ENCODE measurements around the gene ARID1B. TPM values are rescaled to one million over a fixed set of nuclear protein-coding genes. Genes with fewer than 3 reads are reported as not detected.

ARID1B gene
- total and polyA plus RNA-seq, 10 of the 15 experiments (the other 5 are each of a cell fraction or from before 2014, with no cell fraction given): 24.7 to 133 (median 54.6) TPM

GRCh38 chr6:156943816-156944215 is 166.6 kb downstream of the ARID1B start:
- ChIA-PET RAD21 (ENCODE audit: unreplicated experiment) (interaction anchor here (3.1 kb wide), 1 partner anchor 78 kb away, joined by 14 read pairs; no protein-coding TSS in a partner anchor), CTCF (interaction anchor here (0.6 to 2.4 kb wide), 8 partner anchors 8 to 1561 kb away, joined by 3 to 11 read pairs (median 4); no protein-coding TSS in a partner anchor), SMC1A (ENCODE audit: uncharacterized antibody, unreplicated experiment) (interaction anchor here (0.7 to 4.9 kb wide), 8 partner anchors 10 to 223 kb away, joined by 3 to 30 read pairs (median 4); no protein-coding TSS in a partner anchor), POLR2A (interaction anchor here (0.6 to 1.7 kb wide), 4 partner anchors 9 to 707 kb away, joined by 3 to 4 read pairs (median 3); no protein-coding TSS in a partner anchor)
- no TSS peak for BruUV-seq (replicated peaks)
- no peak overlapping the region for H2AFZ ChIP-seq (ENCODE audit: control insufficient read depth, low read depth, low read length)
- intact Hi-C loops (cut with micrococcal nuclease; ENCODE audit: unreplicated experiment): no loop called here
- in situ Hi-C loops (cut with MboI): no loop called here
- no peak overlapping the region for H3K4me2 ChIP-seq (ENCODE audit: control insufficient read depth, insufficient read depth)
- H3K27ac ChIP-seq (ENCODE audit: control insufficient read depth, insufficient read depth): no peak overlapping the region
- H3K9ac ChIP-seq (ENCODE audit: control insufficient read depth, insufficient read depth, low read length): no peak overlapping the region
- WGBS (ENCODE audit: insufficient coverage, insufficient replicate concordance, low lambda C conversion rate, missing lambda C conversion rate): 97% methylated on average over 4 of the region's 4 CpGs
- H4K20me1 ChIP-seq (ENCODE audit: control insufficient read depth, insufficient read depth): peaks cover 8% of the 10 kb centered on the region; the same call in 1 of the 2 replicates
- TF ChIP-seq SKIL (IDR thresholded peaks at IDR 0.05; ENCODE audit: low read depth, poor library complexity, severe bottlenecking) (no peak), RUNX3 (IDR thresholded peaks at IDR 0.05; ENCODE audit: low read length) (no peak), HCFC1 (IDR thresholded peaks at IDR 0.05; ENCODE audit: low read length) (no peak), NR2C2 (IDR thresholded peaks at IDR 0.05; ENCODE audit: borderline replicate concordance, control insufficient read depth, insufficient read length, low read depth) (no peak), MXI1 (IDR thresholded peaks at IDR 0.05; ENCODE audit: low read depth, low read length) (no peak)
- no peak for ATAC-seq
- H3K36me3 ChIP-seq (ENCODE audit: control insufficient read depth in 2 of 2, insufficient read depth in 2 of 2, low read length in 1 of 2): no peaks in the 10 kb centered on the region; a peak in 1 of 4 replicates
- no peak overlapping the region for H3K4me3 ChIP-seq
- H3K4me1 ChIP-seq (ENCODE audit: control insufficient read depth, insufficient read depth, low read length): no peaks in the 10 kb centered on the region
- no peak for DNase-seq (ENCODE audit: low read depth, low spot score)
- no peaks in the 10 kb centered on the region for H3K27me3 ChIP-seq (replicated peaks in 1 of 2; ENCODE audit: control insufficient read depth in 2 of 2, insufficient read depth in 2 of 2, low read length in 1 of 2)
- H3K9me3 ChIP-seq (replicated peaks; ENCODE audit: control insufficient read depth, insufficient read depth, low read length): no peaks in the 10 kb centered on the region
- no peak for FAIRE-seq
- peaks cover 67% of the 10 kb centered on the region for H3K79me2 ChIP-seq (ENCODE audit: control insufficient read depth, insufficient read depth, low read length)

Measured in GM12878 (cell line).